ENCODE measurements around the gene FOXA1.
A peak's percentile ranks its signal among the peaks of the same experiment; 100 is the strongest.

GRCh38 chr14:37587881-37588666, 7.0 kb downstream of the FOXA1 start:
- TF ChIP-seq, protein P1, sequence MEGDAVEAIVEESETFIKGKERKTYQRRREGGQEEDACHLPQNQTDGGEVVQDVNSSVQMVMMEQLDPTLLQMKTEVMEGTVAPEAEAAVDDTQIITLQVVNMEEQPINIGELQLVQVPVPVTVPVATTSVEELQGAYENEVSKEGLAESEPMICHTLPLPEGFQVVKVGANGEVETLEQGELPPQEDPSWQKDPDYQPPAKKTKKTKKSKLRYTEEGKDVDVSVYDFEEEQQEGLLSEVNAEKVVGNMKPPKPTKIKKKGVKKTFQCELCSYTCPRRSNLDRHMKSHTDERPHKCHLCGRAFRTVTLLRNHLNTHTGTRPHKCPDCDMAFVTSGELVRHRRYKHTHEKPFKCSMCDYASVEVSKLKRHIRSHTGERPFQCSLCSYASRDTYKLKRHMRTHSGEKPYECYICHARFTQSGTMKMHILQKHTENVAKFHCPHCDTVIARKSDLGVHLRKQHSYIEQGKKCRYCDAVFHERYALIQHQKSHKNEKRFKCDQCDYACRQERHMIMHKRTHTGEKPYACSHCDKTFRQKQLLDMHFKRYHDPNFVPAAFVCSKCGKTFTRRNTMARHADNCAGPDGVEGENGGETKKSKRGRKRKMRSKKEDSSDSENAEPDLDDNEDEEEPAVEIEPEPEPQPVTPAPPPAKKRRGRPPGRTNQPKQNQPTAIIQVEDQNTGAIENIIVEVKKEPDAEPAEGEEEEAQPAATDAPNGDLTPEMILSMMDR (conservative IDR thresholded peaks at IDR 0.05; ENCODE audit: low read depth, low read length): no peak
- peak; percentile 79 for TF ChIP-seq EZH2 (IDR thresholded peaks at IDR 0.05; ENCODE audit: borderline replicate concordance, low read depth, low read length, poor library complexity, severe bottlenecking)

Measured in A673 (cell line).